ENCODE data around the gene YWHAH. TPM values are rescaled to one million over a fixed set of nuclear protein-coding genes. Genes with fewer than 3 reads are reported as not detected.
A peak's percentile ranks its signal among the peaks of the same experiment; 100 is the strongest.

YWHAH gene
- total RNA-seq, 1 donor from 2014 or later, result 111 TPM

DNA sequence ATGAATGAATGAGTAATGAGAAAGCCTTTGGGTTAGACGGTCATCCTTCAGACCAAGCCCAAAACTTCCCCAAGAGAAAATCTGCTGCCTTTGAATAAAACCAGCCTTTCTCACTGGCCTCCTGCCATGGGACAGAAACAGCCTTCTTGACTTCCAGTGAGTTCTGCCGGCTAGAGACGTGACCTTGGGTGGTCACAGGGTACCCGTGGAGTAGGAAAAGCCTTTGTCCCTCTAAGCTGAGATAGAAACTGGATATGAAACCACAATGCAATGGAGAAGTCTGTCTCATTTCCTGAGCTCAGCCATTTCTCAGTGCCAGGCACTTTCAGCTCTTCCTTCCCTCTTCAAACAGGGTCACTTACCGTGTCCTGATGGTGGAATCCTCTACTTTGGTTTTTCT, 21.2 kb upstream of the YWHAH start:
- peak in 1 of 2 donors; percentile 32 for DNase-seq (ENCODE audit: low read depth in 2 of 2)

DNA sequence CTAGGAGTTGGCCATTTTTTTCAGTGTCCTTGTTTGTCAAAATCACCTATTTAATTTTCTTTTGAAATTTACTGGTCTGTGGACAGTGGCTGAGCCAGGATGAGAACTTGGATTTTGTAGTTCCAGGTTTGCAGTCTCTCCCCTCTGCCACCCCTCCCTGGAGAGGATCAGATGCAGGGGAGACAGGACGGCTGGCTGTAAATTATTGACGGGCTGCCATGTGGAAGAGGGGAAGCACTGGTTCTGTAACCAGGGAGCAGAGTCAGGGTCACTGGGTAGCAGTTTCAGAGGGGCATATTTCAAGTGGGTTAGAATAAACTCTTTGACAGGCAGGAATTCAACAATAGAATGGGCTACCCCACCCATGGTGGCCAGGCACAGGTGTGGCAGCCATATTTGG, 20.6 kb upstream of the YWHAH start:
- no peak for DNase-seq (ENCODE audit: low read depth in 2 of 2)

DNA sequence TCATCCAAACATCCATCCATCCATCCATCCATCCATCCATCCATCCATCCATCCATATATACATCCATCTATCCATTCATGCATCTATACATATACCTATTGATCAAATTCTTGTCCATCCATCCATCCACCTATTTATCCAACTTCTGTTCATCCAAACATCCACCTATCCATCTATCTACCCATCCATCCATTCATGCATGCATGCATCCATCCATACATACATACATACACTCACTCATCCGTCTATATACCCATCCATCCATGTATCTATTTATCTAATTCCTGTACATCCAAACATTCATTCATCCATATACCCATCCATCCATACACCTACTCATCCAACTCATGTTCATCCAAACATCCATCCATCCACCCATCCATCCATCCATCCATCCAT, 19.3 kb upstream of the YWHAH start:
- no peak for DNase-seq (ENCODE audit: low read depth in 2 of 2)

DNA sequence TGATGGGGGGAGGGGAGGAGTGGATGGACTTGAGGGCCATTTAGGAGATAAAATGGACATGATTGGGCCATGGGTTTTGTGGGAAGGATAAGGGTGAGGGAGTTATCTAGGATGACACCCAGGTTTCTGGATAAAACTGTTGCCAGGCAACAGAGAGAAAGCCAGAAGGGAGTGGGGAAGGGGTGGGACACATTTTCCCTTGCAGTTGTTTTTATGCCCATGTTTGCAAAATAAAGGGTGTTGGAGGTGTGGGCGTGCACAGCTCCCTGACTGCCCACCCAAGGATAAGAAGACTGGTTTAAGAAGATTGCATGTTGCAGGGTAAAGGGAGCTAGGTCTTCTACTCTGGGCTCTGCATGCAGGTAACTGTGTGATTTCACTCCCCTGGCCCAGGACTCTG, 18.3 kb upstream of the YWHAH start:
- DNase-seq (ENCODE audit: low read depth in 2 of 2), result no peak

DNA sequence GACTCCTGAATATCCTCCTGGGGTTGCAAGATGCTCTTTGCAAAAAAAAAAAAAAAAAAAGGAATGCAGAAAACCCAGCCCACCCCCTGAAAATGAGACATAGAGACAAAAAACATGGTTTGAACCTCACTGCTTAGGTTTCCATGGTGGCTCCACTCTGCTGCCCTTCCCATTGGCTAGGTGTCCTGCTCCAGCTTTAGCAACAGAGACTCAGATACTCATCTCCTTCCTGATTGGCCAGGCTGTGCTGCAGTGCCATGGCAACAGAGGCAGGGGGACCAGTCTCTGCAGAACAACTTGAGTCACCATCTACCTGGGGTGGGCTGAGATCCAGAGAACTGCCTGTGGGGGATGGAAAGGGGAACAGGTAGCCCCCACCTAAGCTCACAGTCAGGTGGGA, 17.4 kb upstream of the YWHAH start:
- DNase-seq (ENCODE audit: low read depth in 2 of 2), result no peak

DNA sequence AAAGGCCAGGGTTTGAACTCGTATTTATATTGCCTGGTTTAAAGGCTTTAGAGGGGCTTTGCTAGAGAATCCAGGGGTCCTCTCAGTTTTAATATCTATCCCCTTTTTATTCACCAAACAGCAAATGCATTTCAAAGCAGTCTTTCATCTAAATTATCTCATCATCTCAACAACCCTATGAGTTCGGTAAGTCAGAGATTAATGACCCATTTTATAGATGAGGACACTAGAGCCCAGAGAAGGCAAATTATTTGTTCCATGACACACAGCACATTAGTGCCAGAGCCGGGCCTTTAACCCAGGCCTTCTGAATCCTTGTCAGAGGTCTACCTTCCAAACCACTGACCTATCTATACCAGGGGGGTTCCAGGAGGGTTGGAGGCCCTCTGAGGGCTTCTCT, 16.8 kb upstream of the YWHAH start:
- no peak for DNase-seq (ENCODE audit: low read depth in 2 of 2)

DNA sequence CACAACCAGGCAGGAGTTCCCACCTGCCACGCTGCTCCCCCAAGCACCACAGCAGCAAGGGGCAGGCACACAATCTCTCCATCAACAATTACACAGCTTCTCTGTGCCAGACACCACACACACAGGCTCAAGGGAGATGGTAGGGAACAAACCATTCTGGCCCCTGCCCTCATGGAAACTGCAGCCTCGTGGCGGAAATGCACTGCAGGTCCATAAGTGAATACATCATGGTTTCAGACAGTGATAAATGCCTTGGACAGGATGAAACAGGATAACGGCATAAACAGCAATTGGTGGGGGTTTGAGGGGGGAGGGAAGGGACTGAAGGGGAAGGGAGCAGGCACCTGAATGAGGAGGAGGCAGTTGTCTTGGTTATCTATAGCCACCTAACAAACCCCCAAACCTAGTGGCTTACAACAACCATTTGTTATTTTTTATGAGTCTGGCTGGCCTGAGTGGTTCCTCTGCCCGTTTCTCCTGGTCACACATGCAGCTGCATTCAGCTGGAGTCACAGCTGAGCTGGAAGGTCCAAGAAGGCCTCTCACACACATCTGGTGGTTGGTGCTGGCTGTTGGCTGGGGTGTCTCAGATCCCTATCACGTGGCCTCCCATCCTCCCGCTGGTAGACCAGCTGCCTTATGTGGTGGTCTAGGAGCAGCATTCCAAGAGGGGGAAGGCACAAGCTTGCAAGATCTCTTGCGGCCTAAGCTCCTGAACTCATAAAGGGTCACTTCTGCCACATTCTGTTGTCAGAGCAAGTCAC, 15.0 kb upstream of the YWHAH start:
- no peak for DNase-seq (ENCODE audit: low read depth in 2 of 2)

DNA sequence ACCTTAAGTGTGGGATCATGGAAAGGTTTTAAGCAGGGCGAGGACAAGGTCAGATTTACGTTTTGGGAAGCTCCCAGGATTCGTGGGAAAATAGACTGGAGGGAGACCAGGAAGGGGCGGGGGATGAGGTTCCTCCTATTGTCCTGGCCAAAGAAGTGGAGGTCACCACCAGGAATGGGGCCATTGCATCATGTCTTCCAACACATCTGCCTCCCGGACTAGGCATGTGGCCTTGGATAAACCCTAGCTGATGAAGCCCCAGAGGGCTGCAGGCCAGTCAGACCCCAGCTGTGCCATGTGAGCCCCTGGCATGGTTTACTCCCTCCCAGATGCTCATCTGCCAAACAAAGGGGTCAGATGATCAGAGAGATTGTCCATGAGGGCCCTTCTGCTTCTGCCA, 11.5 kb upstream of the YWHAH start:
- peak; percentile 35 to 47 for DNase-seq (ENCODE audit: low read depth in 2 of 2)

DNA sequence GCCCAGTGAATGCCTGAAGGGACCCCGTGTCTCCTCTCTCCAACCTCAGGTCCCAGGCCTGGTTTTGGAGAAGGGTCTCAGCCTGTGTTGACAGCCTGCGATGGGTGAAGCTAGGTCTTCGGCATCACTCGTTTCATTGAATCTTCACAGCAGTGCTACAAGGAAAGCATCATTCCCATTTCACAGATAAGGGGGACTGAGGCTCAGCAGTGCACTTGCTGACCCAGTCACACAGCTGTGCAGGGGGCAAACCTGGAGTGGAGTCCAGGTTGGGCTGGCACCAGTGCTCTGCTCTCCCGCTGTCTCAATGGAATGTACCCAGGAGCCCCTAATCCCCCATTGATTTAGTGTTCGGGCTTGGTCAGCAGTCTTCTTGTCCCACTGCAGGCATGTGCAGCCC, 10.9 kb upstream of the YWHAH start:
- DNase-seq (ENCODE audit: low read depth in 2 of 2), result no peak

DNA sequence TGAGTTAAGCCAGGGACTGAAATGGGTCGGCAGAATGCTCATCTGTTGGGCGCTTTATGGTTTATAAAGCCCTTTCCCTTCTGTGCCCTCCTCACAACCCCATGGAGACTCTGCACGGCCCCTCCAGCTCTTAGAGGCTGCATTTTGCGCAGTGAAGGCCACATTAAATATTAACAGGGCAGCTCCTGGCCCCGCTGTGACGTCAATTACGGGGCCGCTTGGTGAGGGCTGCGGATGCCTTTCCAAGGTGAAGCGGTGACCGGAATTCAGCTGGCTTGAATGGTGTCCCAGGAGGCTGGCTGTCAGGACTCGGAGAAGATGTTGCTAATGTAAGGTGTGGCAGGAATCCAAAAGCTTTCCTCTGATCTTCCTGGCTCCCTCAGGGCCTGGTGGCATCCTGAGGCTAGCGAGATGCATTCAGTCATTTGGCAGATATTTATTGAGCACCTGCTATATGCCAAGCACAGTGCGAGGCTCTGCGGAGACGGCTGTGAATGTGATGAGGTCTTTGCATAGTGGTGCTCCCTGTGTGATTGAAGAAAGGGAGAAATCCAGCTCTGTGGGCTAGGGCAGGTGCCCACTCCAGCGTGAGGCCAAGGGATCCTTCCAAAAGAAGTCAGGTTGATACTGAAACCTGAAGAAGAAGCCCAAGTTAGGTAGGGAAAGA, 10.4 kb upstream of the YWHAH start:
- no peak for DNase-seq (ENCODE audit: low read depth in 2 of 2)

DNA sequence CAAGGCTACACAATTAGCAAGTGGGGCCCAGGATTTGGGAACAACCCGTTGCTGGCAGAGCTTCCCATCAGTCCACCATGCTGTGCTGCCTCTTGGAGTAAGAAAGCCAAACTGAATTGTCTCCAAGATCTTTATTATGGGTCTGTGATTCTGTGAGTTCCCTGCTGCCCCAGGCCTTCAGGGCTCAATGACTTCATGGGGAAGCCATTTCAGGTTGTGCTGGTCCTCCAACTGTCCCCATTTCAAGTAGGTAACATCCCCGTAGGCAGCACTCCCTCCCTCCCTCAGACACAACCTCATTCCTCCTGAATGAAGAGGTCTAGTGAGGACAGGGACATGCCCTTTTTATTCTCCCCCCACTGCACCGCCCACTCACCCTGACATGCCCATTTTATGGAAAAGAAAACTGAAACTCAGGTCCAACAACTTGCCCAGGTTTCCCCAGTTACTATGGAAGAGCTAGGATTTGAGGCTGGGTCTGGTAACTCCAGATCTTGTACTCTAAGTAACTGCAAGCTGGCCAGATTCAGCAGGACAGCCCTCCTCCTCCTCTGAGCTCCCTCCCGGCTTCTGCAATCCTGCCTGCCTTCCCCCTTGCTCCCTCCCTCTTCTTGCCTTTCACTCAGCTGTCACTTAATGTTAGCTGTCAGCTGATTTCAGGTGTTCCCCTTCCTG, 8.2 kb upstream of the YWHAH start:
- no peak for DNase-seq (ENCODE audit: low read depth in 2 of 2)

DNA sequence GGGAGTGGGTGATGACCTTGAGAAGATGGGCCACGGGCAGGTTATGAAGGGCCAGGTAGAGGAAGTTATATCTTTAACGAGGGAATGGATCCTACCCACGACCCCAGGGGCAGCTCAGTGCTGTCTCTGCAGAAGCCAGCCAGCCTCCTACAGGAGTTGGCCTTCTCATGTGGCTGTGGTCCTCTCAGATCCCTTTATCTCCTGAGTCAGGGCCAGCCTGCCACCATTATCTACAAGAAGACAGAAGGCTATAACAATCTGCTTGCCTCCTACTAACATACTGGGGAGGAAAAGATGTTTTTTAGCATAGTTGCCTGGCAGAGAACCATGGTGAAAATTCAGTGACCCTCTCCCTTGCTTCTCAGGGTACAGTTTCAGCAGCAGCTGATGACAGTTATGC, 7.0 kb upstream of the YWHAH start:
- DNase-seq (ENCODE audit: low read depth in 2 of 2), result no peak

DNA sequence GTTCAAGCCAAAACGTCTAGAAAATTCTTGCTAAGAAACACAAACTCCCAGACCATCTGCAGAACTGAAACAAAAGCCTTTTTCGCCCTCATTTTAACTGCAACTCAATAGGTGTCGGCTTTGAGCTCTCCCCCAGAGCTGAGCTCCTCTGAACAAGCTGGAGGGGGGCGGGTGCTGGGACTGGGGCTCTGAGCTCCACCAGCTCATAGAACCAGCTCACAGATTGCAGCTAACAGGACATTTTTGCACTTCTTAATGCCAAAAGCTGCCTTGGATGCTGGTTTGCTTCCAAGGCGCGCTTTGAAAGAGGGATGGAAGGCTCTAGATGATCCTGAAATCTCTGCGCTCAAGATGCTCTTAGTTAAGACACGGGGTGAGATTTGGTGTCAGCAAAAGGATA, 6.0 kb upstream of the YWHAH start:
- no peak for DNase-seq (ENCODE audit: low read depth in 2 of 2)

DNA sequence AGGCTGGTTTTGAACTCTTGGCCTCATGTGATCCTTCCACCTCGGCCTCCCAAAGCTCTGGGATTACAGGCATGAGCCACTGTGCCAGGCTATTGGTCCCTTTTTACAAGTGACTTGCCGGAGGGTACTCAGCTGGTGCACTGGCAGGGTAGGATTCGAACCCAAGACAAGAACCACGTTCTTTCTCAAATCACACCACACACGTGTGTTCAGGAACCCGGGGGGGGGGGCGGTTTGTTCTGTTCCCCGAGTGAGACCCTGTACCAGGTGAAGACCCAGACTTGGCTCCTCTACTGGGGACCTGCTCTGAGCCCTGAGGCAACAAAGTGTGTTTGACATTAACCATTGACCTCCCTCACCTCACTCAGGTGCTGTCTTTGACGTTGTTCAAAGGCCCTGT, 3.8 kb upstream of the YWHAH start:
- DNase-seq (ENCODE audit: low read depth in 2 of 2), result no peak

DNA sequence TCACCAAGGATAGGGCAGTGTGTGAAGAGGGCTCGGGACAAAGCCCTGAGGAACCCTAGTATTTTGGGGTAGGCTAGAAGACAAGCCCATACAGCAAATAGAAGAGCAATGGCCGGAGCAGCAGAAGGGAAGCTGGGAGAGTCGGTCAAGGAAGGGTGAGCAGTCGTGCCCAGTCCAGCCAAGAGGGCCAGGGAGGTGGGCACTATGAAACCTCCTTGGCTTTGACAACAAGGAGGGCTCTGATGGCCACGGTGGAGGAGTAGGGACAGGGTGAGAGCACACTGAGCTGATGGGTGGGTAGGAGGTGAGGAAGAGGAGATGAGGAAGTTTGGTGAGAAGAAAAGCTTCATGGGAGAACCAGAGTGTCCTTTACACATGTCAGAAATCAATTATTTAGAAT, 2.2 kb upstream of the YWHAH start:
- no peak for DNase-seq (ENCODE audit: low read depth in 2 of 2)

DNA sequence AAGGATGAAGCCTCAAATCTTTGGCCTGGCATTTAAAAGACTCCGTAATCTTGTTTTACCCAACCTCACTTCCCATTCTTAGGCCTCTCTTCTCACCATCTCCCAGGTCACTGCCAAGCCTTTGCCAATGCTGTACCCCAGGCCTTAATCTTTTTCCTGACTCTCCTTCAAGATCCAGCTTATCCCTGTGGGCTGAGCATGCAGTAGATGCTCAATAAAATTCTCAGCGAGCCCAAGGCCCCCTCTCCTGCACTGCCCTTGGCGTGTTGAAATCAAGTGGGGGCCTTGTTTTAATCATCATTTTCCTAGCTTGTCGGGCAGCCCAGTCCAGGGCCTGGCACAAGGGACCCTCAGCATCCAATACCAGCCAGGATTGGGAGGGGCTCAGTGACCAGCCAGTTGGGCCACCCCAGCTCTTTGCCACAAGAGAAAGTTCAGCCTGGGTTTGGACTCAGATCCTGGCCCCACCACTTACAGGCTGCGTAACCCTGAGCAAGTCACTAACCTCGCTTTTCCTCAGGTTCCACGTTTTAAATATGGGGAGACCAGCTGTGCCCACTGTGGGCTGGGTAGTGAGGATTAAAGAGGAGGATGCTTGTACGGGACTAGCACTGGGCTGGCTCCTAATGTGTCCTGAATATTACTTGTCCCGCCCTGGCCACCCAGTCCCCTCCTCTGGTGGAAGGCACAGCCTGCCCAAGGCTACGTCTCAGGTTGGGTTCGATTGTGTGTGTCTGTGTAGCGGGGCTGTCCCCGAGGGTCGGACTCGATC, 943 bp upstream of the YWHAH start:
- no peak for DNase-seq (ENCODE audit: low read depth in 2 of 2)

DNA sequence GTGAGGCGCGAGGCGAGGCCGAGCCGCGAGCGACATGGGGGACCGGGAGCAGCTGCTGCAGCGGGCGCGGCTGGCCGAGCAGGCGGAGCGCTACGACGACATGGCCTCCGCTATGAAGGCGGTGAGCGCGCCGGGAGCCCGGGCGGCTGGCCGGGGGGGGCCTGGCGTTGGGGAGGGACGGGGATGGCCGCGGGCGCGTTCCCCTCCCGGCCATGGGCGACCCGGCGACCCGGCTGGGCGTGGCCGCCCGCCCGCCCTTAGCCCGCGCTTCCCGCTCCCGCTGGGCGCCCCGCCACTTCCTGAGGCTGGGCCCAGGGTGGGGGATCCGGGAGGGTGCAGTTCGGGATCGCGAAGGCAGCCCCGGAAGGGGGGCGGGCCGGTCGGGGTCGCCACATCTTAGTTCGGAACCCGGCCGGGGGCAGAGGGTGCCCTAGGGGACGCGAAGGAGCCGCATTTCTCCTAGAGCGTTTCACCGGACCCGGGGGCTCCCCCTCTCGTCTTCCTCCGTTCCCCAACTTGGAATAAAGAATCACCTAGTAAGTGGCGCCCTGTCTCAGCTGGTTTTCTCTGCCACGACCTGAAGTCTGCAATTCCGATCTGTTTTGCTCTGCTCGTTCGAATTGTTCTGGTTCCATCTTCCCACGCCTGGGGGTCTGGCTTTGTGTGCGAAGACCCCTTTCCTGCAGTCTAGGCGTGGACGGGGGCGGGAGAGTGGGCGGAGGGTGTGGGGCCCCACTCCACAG, 536 bp downstream of the YWHAH start:
- DNase-seq (ENCODE audit: low read depth in 2 of 2), result peak in 1 of 2 donors; percentile 39

DNA sequence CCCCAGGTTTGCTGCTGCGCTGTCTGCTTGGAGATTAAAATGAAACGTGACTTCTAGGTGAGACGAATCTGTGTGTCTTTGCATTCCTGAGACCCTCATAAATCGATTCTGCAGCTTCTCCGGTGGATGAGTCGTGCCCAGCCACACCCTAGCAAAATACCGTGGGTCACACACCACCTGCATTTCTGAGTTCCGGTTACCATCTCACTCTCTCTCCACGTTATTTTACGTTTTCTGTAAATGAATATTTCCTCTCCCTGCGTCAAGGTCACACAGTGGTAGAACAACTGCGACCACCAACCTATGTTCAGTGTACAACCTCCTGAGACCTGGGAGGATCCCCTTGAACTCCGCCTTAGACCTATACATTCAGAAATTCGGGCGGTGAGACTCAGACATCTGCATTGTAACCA, 1.1 kb downstream of the YWHAH start:
- DNase-seq (ENCODE audit: low read depth in 2 of 2), result peak in 1 of 2 donors; percentile 19

DNA sequence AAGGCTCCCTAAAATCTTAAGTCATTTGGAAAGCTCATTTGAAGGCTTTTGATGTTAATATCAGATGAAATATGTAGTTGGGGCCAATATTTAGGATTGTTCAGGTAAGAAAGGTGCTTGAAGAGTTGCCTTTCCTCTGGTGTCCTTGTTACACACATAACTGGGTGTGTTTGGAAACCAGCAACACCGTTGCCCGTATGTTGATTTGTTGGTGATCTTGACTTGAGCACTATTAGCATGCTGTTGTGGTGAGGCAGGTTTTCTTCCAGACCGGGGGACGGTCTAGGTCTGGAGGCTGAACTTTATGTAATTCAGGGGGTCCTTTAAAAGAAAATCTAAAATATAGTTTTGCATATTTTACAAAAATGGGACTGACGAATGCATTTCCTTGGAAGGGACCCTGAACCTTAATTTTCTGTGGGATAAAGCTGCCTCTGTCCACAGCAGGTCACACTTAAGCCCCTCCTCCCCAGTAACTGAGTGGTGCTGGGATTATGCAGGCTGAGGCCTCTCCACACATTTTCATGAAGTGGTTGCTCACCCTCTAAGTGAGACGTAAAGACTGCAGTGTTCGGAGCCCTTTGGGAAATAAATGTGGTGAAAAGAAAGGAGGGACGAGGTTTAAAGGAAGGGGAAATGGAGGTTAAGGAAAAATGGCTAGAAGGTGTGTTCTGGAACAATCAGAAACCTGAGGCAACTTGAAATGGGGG, 1.8 kb downstream of the YWHAH start:
- peak in 1 of 2 donors; percentile 20 for DNase-seq (ENCODE audit: low read depth in 2 of 2)

DNA sequence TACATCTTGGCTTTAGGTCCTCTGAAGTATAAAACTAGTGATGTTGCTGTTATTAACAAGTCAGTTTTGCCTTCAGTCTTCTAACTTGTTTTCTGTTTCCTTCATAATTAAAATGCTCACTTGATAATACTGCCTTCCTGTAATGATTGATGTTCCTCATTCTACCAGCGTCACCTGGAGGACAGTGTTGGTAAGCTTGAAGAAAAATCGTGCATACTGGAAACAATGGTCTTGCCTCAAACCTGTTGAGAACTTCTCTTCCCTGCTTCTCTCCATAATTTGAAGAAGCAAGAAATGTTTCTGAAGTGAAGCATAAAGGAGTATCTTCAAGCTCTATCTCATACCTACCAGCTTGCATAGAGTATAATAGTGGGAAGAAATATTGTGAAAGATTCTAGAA, 3.0 kb downstream of the YWHAH start:
- peak in 1 of 2 donors; percentile 71 for DNase-seq (ENCODE audit: low read depth in 2 of 2)

DNA sequence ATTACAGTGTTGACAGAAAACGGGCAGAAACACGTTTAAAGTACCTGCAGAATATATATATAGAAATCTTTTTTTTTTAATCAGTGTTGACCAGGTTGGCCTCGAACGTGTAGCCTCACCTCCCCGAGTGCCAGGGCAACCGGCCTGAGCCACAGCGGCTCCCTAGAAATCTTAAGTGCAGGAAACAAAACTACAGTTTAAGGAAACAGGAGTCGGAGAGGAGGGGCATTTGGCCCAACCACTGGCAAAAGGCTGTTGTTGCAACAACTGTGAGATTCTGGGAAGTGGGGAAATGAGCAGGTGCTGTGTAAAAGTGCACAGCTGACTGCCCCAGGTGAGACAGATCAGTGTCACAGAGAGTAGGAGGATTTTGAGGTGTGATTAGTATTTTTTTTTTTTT, 3.7 kb downstream of the YWHAH start:
- DNase-seq (ENCODE audit: low read depth in 2 of 2), result no peak
